Muscle of leg (tissue), 11 donors: ENCODE results near the gene ZNRD2. TPM values are rescaled to one million over a fixed set of nuclear protein-coding genes. Genes with fewer than 3 reads are reported as not detected.

Experiments
- DNase-seq: peaks from one replicate; pipeline ENCODE4 v3.0.0; 2013
- H3K27ac ChIP-seq: one replicate; pipeline ENCODE4 v1.5.1; 2013; ENCODE audit warnings: mild to moderate bottlenecking, low read length, control low read depth
- H3K27me3 ChIP-seq: one replicate; pipeline ENCODE4 v1.6.1; 2013; ENCODE audit warnings: low read length; ENCODE audit not compliant: control insufficient read depth, insufficient read depth
- H3K36me3 ChIP-seq: one replicate; pipeline ENCODE4 v1.6.1; 2013; ENCODE audit warnings: low read length; ENCODE audit not compliant: control insufficient read depth, insufficient read depth
- H3K4me1 ChIP-seq: one replicate; pipeline ENCODE4 v1.6.1; 2013; ENCODE audit warnings: low read length; ENCODE audit not compliant: control insufficient read depth, insufficient read depth
- H3K4me3 ChIP-seq: one replicate; pipeline ENCODE4 v1.5.1; 2013; ENCODE audit warnings: low read length, control low read depth
- H3K9me3 ChIP-seq: replicated peaks from 2 replicates; pipeline ENCODE4 v1.6.1; 2013; ENCODE audit warnings: low read depth, low read length; ENCODE audit not compliant: control insufficient read depth
- WGBS: methylation state at CpG from one replicate; pipeline ENCODE4 v1.1.5; 2013; ENCODE audit warnings: missing lambda C conversion rate; ENCODE audit not compliant: insufficient coverage; 5-methylcytosine and 5-hydroxymethylcytosine counted together
- polyA plus RNA-seq, 8 donors: library from polyadenylated mRNA; unstranded; fragments of 120-200 nt; gene quantifications; one replicate each; pipeline versions ENCODE4 v1.2.1 to v1.2.3, GENCODE V29; 2013; ENCODE audit warnings: inconsistent platforms in 1 of 8, low replicate concordance in 1 of 8; ENCODE audit not compliant: insufficient read length in 8 of 8, insufficient read depth in 1 of 8
- total RNA-seq: library from RNA; stranded (reverse); fragments of 120-200 nt; gene quantifications from one replicate; pipeline ENCODE4 v1.2.4, GENCODE V29; 2013

The ZNRD2 gene
- total and polyA plus RNA-seq, 9 donors = 24.4 to 63.1 (median 56.5) TPM

DNA sequence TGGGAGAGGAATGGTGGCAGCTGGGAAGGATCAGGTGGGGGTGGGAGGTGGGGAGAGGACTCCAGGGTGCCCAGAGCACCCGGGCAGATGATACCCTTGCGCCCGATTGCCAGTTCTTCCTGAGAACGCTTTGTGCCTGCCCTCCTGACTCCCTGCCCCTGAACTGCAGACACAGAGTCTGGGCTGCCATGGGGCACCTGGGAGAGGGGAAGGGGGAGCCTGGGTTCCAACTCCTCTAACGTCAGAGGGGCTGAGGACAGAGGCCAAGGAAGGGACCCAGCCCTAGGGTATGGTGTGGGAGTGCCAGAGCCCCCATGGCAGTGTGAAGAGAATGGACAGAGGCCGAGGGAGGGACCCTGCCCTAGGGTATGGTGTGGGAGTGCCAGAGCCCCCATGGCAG, 26.2 kb downstream of the ZNRD2 start:
- Histone ChIP-seq H3K9me3 (no peaks in the 10 kb centered on the region), H3K36me3 (peaks cover 54% of the 10 kb centered on the region), H3K4me3 (no peak overlapping the region), H3K4me1 (peaks cover 42% of the 10 kb centered on the region), H3K27me3 (no peaks in the 10 kb centered on the region), H3K27ac (no peak overlapping the region)
- 67% methylated on average over 4 of the region's 6 CpGs for WGBS
- DNase-seq = no peak

GRCh38 chr11:65598258-65598699, 28.0 kb downstream of the ZNRD2 start:
- DNase-seq = no peak
- no peak overlapping the region for H3K27ac ChIP-seq
- H3K27me3 ChIP-seq = no peaks in the 10 kb centered on the region
- no peaks in the 10 kb centered on the region for H3K9me3 ChIP-seq
- peaks cover 26% of the 10 kb centered on the region for H3K4me1 ChIP-seq
- 90% methylated on average over 16 of the region's 16 CpGs for WGBS
- peaks cover 57% of the 10 kb centered on the region for H3K36me3 ChIP-seq
- no peak overlapping the region for H3K4me3 ChIP-seq

- Histone ChIP-seq H3K9me3 (no peaks in the 10 kb centered on the region), H3K27me3 (no peaks in the 10 kb centered on the region), H3K27ac (no peak overlapping the region), H3K36me3 (peaks cover 61% of the 10 kb centered on the region), H3K4me3 (no peak overlapping the region), H3K4me1 (peaks cover 15% of the 10 kb centered on the region)
- WGBS = 74% methylated on average over 42 of the region's 49 CpGs
- DNase-seq = no peak
These were observed 29.1 kb downstream of the ZNRD2 start for GRCh38 chr11:65599216-65599954.

- Histone ChIP-seq H3K27ac (no peak overlapping the region), H3K27me3 (no peaks in the 10 kb centered on the region), H3K36me3 (peaks cover 66% of the 10 kb centered on the region), H3K4me3 (no peak overlapping the region), H3K4me1 (peaks cover 16% of the 10 kb centered on the region), H3K9me3 (no peaks in the 10 kb centered on the region)
- DNase-seq = no peak
- WGBS = 93% methylated on average over 4 of the region's 6 CpGs
These were observed 29.6 kb downstream of the ZNRD2 start for GRCh38 chr11:65599955-65600246.

DNA sequence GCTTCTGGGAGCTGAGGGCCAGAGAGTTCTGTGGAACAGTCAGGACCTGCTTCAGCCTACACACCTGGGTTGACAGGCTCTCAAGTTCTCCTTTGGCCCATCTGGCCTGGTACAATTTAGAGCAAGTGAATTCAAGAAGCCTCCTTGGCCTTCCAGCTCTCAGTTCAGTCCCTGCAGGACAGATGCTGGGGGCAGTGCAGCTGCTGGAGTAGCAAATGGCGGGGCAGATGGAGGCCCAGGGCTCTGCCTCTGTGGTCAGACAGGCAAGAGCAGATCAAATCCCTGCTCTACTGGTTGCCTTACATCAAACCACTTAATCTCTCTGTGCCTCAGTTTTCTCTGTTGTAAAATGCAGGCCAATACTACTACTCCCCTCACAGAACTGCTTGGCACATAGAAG, 34.0 kb downstream of the ZNRD2 start:
- H3K36me3 ChIP-seq = peaks cover 76% of the 10 kb centered on the region
- H3K27ac ChIP-seq = no peak overlapping the region

DNA sequence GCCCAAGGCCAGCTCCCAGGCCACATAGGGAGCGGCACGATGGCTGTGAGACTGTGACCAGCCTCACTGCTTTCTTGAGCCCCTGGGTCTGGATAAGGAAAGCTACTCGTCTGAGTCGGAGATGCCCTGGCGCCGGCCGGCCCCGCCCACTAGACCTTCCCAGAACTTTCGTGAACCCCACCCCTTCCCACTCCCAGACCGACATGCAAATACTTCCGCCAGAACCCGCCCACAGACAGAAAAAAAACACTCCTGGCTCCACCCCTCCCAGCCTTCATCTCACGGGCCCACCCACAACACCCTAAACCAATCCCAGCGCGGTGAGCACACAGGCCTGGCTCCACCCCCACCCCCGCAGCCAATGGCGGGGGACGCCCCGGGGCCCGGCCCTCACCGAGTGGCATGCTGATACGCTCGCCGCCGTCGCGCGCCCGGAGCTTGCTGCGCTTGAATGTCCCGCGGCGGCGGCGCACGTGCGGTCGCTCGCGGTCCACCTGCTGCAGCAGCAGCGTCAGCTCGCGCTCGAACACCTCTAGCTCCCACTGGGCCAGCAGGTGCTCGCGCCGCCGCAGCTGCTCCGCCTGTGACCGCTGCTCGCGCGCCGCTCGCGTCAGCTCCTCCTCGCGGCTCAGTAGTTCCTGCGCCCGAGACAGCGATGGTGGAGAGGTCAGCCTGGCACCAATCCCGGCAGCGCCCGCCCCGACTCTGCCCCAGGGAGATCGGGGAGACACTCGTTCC, 36.8 kb downstream of the ZNRD2 start:
- Histone ChIP-seq H3K36me3 (peaks cover 74% of the 10 kb centered on the region), H3K27me3 (no peaks in the 10 kb centered on the region), H3K4me1 (peaks cover 48% of the 10 kb centered on the region), H3K9me3 (no peaks in the 10 kb centered on the region), H3K27ac (peak overlapping the region; percentile 85), H3K4me3 (peak overlapping the region; percentile 27)
- 4% methylated on average over 67 of the region's 67 CpGs for WGBS
- peak; percentile 98 for DNase-seq

More for the DNA sequence above, 34.0 kb downstream of the ZNRD2 start:
- DNase-seq = no peak
- H3K9me3 ChIP-seq = no peaks in the 10 kb centered on the region
- 55% methylated on average over 1 of the region's 1 CpG for WGBS
- no peak overlapping the region for H3K4me3 ChIP-seq
- H3K27me3 ChIP-seq = no peaks in the 10 kb centered on the region
- H3K4me1 ChIP-seq = peaks cover 21% of the 10 kb centered on the region

DNA sequence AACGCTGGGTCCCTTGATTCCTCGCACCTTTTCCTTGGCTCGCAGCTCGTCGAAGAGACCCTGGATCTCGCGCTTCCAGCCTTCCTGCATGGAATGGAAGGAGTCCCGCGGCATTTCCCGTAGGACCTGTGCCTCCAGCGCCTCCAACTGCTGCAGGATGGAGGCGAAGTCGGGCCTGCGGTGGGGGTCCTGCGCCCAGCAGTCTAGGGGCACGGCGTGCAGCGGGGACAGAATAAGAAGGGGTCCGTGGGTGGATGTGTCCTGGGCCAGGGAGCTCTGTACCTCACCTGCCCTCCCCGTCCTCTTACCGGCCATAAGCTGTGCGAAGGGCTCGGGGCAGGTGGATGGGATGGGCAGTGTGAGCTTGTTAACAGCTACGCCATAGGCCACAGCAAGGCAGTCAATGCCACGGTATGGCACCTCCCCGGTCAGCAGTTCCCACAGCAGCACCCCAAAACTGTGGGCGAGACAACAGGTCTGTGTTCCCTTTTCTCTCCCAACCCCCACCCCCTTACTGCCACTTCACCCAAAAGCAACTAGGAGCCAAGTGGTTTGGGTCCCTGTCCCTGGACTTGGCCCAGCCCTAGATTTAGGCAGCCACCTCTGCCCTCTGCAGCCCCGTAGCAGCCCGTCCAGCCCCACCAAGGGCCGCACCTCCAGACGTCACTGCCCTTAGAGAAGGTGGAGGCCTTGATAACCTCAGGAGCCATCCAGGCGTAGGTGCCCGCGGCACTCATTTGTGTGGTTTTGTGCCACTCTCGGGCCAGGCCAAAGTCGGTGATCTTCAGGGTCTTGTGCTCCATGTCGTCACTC, 37.5 kb downstream of the ZNRD2 start:
- H3K27me3 ChIP-seq = no peaks in the 10 kb centered on the region
- no peaks in the 10 kb centered on the region for H3K9me3 ChIP-seq
- 57% methylated on average over 33 of the region's 37 CpGs for WGBS
- H3K27ac ChIP-seq = peak overlapping the region; percentile 81
- H3K4me3 ChIP-seq = peak overlapping the region; percentile 27
- peaks cover 56% of the 10 kb centered on the region for H3K4me1 ChIP-seq
- no peak for DNase-seq
- peaks cover 74% of the 10 kb centered on the region for H3K36me3 ChIP-seq

DNA sequence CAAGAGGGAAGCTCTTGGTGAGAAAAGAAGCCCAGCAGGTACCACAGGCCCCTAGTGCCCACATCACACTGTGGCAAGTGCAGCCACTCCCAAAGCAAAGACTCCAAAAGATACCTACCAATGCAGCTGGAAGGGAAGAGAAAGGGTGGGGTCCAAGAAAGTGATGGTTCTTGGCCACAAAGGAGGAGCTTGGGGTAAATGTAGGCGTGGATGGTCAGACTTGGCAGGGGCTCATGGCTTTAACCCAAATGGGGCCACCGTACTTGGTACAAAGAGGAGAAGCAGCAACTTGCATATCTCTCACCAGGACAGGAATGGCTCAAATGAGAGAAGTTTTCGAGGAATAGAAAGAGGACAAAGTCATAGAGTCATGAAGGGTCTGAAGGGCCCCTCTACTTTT, 39.0 kb downstream of the ZNRD2 start:
- 44% methylated on average over 2 of the region's 3 CpGs for WGBS
- no peak overlapping the region for H3K4me3 ChIP-seq
- DNase-seq = no peak
- H3K9me3 ChIP-seq = no peaks in the 10 kb centered on the region
- H3K27me3 ChIP-seq = no peaks in the 10 kb centered on the region
- peaks cover 63% of the 10 kb centered on the region for H3K36me3 ChIP-seq
- no peak overlapping the region for H3K27ac ChIP-seq
- peaks cover 66% of the 10 kb centered on the region for H3K4me1 ChIP-seq

DNA sequence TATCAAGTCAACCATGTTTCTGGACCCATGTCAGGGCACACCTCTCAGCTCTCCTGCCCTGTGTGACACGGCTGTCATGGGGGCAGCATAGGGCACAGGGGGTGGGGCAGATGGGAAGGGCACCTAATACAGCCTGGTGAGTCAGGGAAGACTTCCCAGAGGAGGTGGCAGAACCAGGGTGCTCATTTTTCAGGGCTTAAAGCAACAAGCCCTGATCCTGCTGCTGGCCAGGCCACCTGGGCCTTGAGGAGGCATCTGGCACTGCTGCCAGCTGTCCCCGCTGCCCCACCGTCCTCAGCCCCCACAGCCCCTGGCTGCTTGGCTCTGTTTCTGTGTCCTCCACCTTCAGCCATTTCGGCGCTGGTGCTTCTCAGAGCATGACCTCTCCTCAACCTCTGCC, 39.4 kb downstream of the ZNRD2 start:
- WGBS = 89% methylated on average over 4 of the region's 5 CpGs

GRCh38 chr11:65610404-65610803, 40.1 kb downstream of the ZNRD2 start:
- Histone ChIP-seq H3K27me3 (no peaks in the 10 kb centered on the region), H3K4me1 (peaks cover 63% of the 10 kb centered on the region), H3K27ac (peak overlapping the region; percentile 33), H3K36me3 (peaks cover 51% of the 10 kb centered on the region), H3K9me3 (no peaks in the 10 kb centered on the region), H3K4me3 (peak overlapping the region; percentile 73)
- DNase-seq = no peak
- whole genome bisulfite sequencing = 56% methylated on average over 3 of the region's 6 CpGs

More for the DNA sequence above, 39.4 kb downstream of the ZNRD2 start:
- Histone ChIP-seq H3K4me1 (peaks cover 65% of the 10 kb centered on the region), H3K36me3 (peaks cover 58% of the 10 kb centered on the region), H3K27me3 (no peaks in the 10 kb centered on the region), H3K9me3 (no peaks in the 10 kb centered on the region), H3K4me3 (no peak overlapping the region), H3K27ac (no peak overlapping the region)
- no peak for DNase-seq
